Transverse colon (tissue), 4 donors: Measurements from ENCODE around the gene MINDY2. TPM values are rescaled to one million over a fixed set of nuclear protein-coding genes. Genes with fewer than 3 reads are reported as not detected.

Source experiments
- DNase-seq: peaks from one replicate; pipeline ENCODE4 v3.0.0-alpha.2; 2019
- H3K27ac ChIP-seq, 4 donors: fragments of 200-600 bp; sonication (generic); 2 replicates each; pipeline ENCODE4 v1.5.1; 2016 to 2018; ENCODE audit warnings: inconsistent platforms in 4 of 4
- H3K27me3 ChIP-seq: fragments of 200-600 bp; sonication (generic); 2 replicates; pipeline ENCODE4 v1.5.1; 2017; ENCODE audit warnings: inconsistent platforms
- H3K36me3 ChIP-seq, 4 donors: fragments of 200-600 bp; sonication (generic); 2 replicates each; pipeline ENCODE4 v1.5.1; 2017 to 2019; ENCODE audit warnings: inconsistent platforms in 4 of 4
- H3K4me1 ChIP-seq, 4 donors: fragments of 200-600 bp; sonication (generic); 2 replicates each; pipeline ENCODE4 v1.5.1; 2017 to 2020; ENCODE audit warnings: inconsistent platforms in 4 of 4
- H3K4me3 ChIP-seq, 4 donors: fragments of 200-600 bp; sonication (generic); 1 replicate in 1 of 4; 2 replicates in 3 of 4; pipeline versions ENCODE4 v1.5.1 to v1.6.1; 2017 to 2019; ENCODE audit warnings: inconsistent platforms in 4 of 4
- H3K9me3 ChIP-seq, 2 donors: fragments of 200-600 bp; sonication (generic); 2 replicates each; pipeline ENCODE4 v1.5.1; 2017 to 2019; ENCODE audit warnings: inconsistent platforms in 2 of 2
- CTCF ChIP-seq, 5 experiments: fragments of 200-600 bp in 3 of 5; fragments of 450-650 bp in 2 of 5; sonication (generic) in 3 of 5; IDR thresholded peaks; 1 replicate in 2 of 5; 2 replicates in 3 of 5; pipeline ENCODE4 v1.5.1; 2016 to 2017; ENCODE audit warnings: antibody characterized with exemption in 5 of 5, inconsistent platforms in 3 of 5, mild to moderate bottlenecking in 2 of 5, moderate library complexity in 1 of 5
- EP300 ChIP-seq: sonication (generic); formaldehyde crosslinking; IDR thresholded peaks from one replicate; pipeline ENCODE4 v1.6.1; 2017; ENCODE audit warnings: antibody characterized with exemption, low read depth
- POLR2A ChIP-seq: fragments of 450-650 bp; IDR thresholded peaks from one replicate; pipeline ENCODE4 v1.6.1; 2016; ENCODE audit warnings: antibody characterized with exemption, mild to moderate bottlenecking, moderate library complexity
- POLR2AphosphoS5 ChIP-seq, 3 donors: sonication (generic); formaldehyde crosslinking; IDR thresholded peaks; one replicate each; pipeline ENCODE4 v1.6.1; 2016; ENCODE audit warnings: antibody characterized with exemption in 3 of 3
- WGBS, 2 donors: methylation state at CpG; one replicate each; pipeline ENCODE4 v1.1.5; 2018; ENCODE audit warnings: low coverage in 1 of 2; 5-methylcytosine and 5-hydroxymethylcytosine counted together
- in situ Hi-C, 4 donors: fragments of 200-750 bp; cut with MboI; loops; one replicate each; pipeline versions ENCODE4 v1.15.0 to v1.15.1; 2017; ENCODE audit warnings: low sequenced_read_pairs in 3 of 4, low pct_ligation_motif_present in 1 of 4, low pct_unique_long_range_greater_than_20kb in 1 of 4
- intact Hi-C: fragments of 100-400 bp; cut with DNase I; formaldehyde crosslinking; loops from one replicate; pipeline ENCODE4 v1.15.1; 2023; ENCODE audit warnings: low total_unique reads
- total RNA-seq, 4 donors: library from RNA; depleted of rRNA; stranded (reverse); fragments of >200 nt; gene quantifications; one replicate each; pipeline ENCODE4 v1.1.0, GENCODE V29; 2016

MINDY2 gene
- total RNA-seq, 4 donors from 2014 or later, result 7.4 to 13.9 (median 12.0) TPM

- no peak for DNase-seq
- no peaks in the 10 kb centered on the region for H3K27me3 ChIP-seq
- intact Hi-C loops, result no loop called here
- H3K4me1 ChIP-seq, result no peaks in the 10 kb centered on the region
- in situ Hi-C loops, result loop anchor here in 3 of 4 donors (10.0 to 25.0 kb wide), 3 partner anchors 491 to 519 kb away; no protein-coding TSS in a partner anchor
- H3K9me3 ChIP-seq, result no peaks in the 10 kb centered on the region
- no peak overlapping the region for H3K4me3 ChIP-seq
- no peaks in the 10 kb centered on the region for H3K36me3 ChIP-seq
- WGBS, 2 donors, result 63 to 78% methylated on average over 2 to 6 of the region's 6 CpGs
- H3K27ac ChIP-seq, result no peak overlapping the region
- TF ChIP-seq CTCF (IDR thresholded peaks at IDR 0.05) (no peak), POLR2AphosphoS5 (IDR thresholded peaks at IDR 0.05) (no peak), EP300 (no peak), POLR2A (no peak)
These were observed 15.1 kb upstream of the MINDY2 start for GRCh38 chr15:58755956-58756355.

GRCh38 chr15:58758141-58758540, 13.0 kb upstream of the MINDY2 start:
- no peaks in the 10 kb centered on the region for H3K4me1 ChIP-seq
- H3K9me3 ChIP-seq, result no peaks in the 10 kb centered on the region
- no peaks in the 10 kb centered on the region for H3K27me3 ChIP-seq
- TF ChIP-seq CTCF (IDR thresholded peaks at IDR 0.05) (peak in 1 of 5 experiments; percentile 6), POLR2AphosphoS5 (IDR thresholded peaks at IDR 0.05) (no peak), EP300 (no peak), POLR2A (no peak)
- DNase-seq, result no peak
- in situ Hi-C loops, result loop anchor here in 3 of 4 donors (10.0 to 25.0 kb wide), 3 partner anchors 493 to 521 kb away; no protein-coding TSS in a partner anchor
- H3K36me3 ChIP-seq, result no peaks in the 10 kb centered on the region
- 0 to 29% methylated on average over 1 to 3 of the region's 3 CpGs for WGBS, 2 donors
- H3K27ac ChIP-seq, result no peak overlapping the region
- intact Hi-C loops, result no loop called here
- no peak overlapping the region for H3K4me3 ChIP-seq

GRCh38 chr15:58760385-58761009, 10.6 kb upstream of the MINDY2 start:
- in situ Hi-C loops, result loop anchor here in 2 of 4 donors (25.0 kb wide), 2 partner anchors 498 to 523 kb away; no protein-coding TSS in a partner anchor

GRCh38 chr15:58761010-58761388, 10.1 kb upstream of the MINDY2 start:
- intact Hi-C loops (no loop called here), in situ Hi-C loops (loop anchor here in 2 of 4 donors (25.0 kb wide), 2 partner anchors 499 to 524 kb away; no protein-coding TSS in a partner anchor)
- Histone ChIP-seq H3K4me3 (no peak overlapping the region), H3K4me1 (no peaks in the 10 kb centered on the region), H3K27ac (no peak overlapping the region), H3K27me3 (no peaks in the 10 kb centered on the region), H3K9me3 (peaks cover 7% of the 10 kb centered on the region in 2 donors), H3K36me3 (no peaks in the 10 kb centered on the region)
- TF ChIP-seq CTCF (IDR thresholded peaks at IDR 0.05) (no peak), POLR2AphosphoS5 (IDR thresholded peaks at IDR 0.05) (no peak), POLR2A (no peak)
- WGBS, 2 donors, result 67 to 89% methylated on average over 1 of the region's 1 CpG
- no peak for DNase-seq

More at GRCh38 chr15:58760385-58761009, 10.6 kb upstream of the MINDY2 start:
- H3K4me3 ChIP-seq, result no peak overlapping the region
- no peaks in the 10 kb centered on the region for H3K4me1 ChIP-seq
- intact Hi-C loops, result no loop called here
- no peaks in the 10 kb centered on the region for H3K27me3 ChIP-seq
- no peak overlapping the region for H3K27ac ChIP-seq
- peaks cover 7% of the 10 kb centered on the region in 2 donors for H3K9me3 ChIP-seq
- H3K36me3 ChIP-seq, result no peaks in the 10 kb centered on the region
- WGBS, 2 donors, result 66 to 79% methylated on average over 7 of the region's 7 CpGs
- TF ChIP-seq EP300 (no peak), POLR2AphosphoS5 (IDR thresholded peaks at IDR 0.05) (no peak), CTCF (IDR thresholded peaks at IDR 0.05) (no peak), POLR2A (no peak)
- DNase-seq, result no peak
